ENCODE results near the gene ROBO1. TPM values are rescaled to one million over a fixed set of nuclear protein-coding genes. Genes with fewer than 3 reads are reported as not detected.

The ROBO1 gene
- total RNA-seq, 1 donor: 34.2 TPM

DNA sequence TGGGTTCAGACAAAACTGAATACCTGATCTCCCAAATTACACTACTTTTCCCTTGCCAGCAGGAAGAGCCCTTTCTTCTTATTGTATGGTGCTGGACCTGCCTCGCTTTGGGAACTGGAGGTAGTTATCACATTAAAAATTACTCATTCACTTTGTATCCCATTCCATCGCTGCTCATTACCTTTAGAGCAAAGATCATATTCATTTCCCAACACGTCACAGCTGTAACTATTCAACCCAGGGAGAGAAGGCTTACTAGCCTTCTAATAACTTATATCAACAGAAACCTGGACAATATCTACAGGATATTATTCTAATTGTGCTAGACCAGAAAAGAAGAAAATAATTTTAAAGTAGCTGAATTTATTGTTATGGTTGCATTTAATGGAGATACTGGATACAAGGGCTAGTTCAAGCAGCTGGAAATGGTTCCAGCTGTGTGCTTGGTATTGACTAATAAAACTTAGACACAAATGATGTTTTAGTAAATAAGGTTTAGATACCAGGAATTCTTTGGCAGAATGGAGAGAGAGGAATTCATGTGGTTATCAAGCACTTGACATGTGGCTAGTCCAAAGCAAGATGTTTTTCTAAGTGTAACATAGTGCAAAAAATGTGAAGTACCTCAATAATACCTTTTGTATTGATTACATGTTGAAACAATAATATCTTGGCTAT, 656.3 kb downstream of the ROBO1 start:
- peak; percentile 11 for DNase-seq (ENCODE audit: low read depth)
- TF ChIP-seq, protein P1, sequence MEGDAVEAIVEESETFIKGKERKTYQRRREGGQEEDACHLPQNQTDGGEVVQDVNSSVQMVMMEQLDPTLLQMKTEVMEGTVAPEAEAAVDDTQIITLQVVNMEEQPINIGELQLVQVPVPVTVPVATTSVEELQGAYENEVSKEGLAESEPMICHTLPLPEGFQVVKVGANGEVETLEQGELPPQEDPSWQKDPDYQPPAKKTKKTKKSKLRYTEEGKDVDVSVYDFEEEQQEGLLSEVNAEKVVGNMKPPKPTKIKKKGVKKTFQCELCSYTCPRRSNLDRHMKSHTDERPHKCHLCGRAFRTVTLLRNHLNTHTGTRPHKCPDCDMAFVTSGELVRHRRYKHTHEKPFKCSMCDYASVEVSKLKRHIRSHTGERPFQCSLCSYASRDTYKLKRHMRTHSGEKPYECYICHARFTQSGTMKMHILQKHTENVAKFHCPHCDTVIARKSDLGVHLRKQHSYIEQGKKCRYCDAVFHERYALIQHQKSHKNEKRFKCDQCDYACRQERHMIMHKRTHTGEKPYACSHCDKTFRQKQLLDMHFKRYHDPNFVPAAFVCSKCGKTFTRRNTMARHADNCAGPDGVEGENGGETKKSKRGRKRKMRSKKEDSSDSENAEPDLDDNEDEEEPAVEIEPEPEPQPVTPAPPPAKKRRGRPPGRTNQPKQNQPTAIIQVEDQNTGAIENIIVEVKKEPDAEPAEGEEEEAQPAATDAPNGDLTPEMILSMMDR (IDR thresholded peaks at IDR 0.05; ENCODE audit: insufficient read depth, low read length): no peak
- H3K4me3 ChIP-seq (ENCODE audit: low read depth, low read length): no peak overlapping the region

DNA sequence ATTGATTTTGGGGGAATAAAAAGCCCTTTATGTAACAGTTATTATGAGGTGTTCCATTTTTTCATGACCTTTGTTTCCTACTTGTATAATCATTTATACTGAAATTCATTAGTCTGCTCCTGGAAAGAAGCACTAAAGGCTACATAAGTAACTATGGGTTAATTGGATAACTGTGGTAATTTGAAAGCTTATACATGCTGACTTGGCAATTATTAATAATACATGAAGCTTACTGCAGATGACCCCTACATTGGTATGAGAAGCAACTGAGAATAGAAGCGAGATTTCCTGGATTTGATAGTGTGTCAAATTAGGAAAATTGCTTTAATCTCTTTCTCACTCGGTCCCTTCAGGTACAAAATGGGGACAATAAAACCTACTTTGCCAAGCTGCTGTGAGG, 658.0 kb downstream of the ROBO1 start:
- no peak for DNase-seq (ENCODE audit: low read depth)
- no peak overlapping the region for H3K4me3 ChIP-seq (ENCODE audit: low read depth, low read length)
- TF ChIP-seq, protein P1 (IDR thresholded peaks at IDR 0.05; ENCODE audit: insufficient read depth, low read length): no peak

DNA sequence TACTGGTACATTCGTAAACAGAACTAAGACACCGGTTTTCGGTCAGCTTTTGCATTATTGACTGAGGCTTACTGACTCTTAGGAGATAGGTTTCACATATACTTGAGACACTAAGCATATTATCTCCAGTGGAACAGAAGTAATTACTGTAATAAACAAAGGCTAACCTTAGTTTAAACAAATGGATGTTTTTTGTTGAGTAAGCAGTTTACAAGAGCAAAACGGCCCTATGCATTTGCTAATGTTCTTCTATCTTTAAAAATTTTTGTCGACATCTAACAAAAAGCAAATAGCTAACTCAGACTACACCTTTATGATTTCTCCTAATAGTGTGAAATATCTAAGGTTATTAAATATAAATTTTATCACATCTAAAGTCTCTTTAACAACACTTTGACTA, 664.5 kb downstream of the ROBO1 start:
- no peak overlapping the region for H3K4me3 ChIP-seq (ENCODE audit: low read depth, low read length)
- DNase-seq (ENCODE audit: low read depth): no peak
- TF ChIP-seq, protein P1 (IDR thresholded peaks at IDR 0.05; ENCODE audit: insufficient read depth, low read length): no peak

DNA sequence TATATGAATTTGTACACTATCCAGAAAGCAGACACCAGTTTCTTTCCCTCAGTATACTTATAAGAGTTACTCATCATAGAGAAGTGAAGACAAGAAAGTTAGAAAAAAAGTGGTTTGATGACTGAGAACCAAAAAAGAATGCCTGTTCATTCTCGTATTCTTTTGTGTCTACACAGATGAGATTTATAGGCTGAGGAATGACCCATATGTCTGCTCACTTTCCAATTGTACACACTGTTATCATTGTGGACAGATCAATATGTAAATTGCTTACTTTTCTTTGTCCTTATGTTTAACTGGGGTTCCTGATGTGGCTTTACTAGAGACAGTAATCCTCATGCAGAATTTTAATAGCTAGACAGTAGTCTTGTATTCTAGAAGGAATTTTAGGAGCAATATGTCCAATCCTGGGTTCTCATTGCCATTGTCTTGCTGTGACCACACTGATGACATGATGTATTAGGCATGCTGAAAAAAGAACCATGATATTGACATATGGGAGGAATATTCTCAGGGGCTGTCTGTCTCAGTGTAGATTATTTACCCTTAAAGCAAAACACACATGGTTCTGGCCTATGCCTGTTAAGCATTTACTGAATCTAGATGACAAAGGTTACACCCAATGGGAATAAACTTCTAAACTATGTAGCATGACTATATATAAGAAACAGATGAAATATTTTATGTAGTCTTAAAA, 669.7 kb downstream of the ROBO1 start:
- H3K4me3 ChIP-seq (ENCODE audit: low read depth, low read length): no peak overlapping the region
- no peak for DNase-seq (ENCODE audit: low read depth)
- TF ChIP-seq, protein P1 (IDR thresholded peaks at IDR 0.05; ENCODE audit: insufficient read depth, low read length): no peak

DNA sequence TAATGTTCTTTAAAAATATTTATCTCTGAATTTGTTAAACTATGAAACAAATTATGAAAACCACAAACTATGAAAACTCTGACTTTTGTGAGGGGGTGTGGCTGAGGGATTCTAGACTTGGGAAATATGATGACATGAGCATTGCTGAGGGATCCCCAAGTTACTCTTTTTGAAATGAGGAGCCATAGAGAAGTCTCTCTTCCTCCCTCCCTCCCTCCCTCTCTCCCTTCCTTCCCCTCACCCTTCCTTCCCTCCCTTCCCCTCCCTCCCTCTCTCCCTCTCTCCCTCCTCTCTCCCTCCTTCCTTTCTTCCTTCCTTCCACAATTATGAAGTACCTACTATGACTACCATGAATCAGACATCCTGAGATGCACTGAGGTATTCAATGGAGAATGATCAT, 673.1 kb downstream of the ROBO1 start:
- no peak for DNase-seq (ENCODE audit: low read depth)
- TF ChIP-seq, protein P1 (IDR thresholded peaks at IDR 0.05; ENCODE audit: insufficient read depth, low read length): no peak
- H3K4me3 ChIP-seq (ENCODE audit: low read depth, low read length): no peak overlapping the region

DNA sequence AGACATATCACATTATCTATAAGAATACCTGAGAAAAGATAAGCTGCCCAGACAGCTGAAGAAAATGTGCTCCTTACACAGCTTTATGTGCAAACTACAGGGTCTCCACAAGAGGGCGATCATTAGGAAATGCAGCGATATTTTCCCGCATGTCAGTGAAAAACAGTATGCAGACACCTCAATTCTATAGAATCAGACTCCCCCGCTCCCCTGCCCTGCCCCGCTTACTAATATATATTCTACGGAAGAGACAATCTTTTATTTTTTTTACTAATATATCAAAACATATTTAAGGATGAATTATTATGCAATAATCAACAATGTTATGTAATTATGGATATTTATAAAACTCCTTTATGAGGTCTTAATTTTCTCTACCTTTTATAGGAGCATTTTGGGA, 681.3 kb downstream of the ROBO1 start:
- peak; percentile 72 for DNase-seq (ENCODE audit: low read depth)
- TF ChIP-seq, protein P1 (IDR thresholded peaks at IDR 0.05; ENCODE audit: insufficient read depth, low read length): peak; percentile 86
- no peak overlapping the region for H3K4me3 ChIP-seq (ENCODE audit: low read depth, low read length)
